Activated CD4-positive, alpha-beta memory T cell treated with anti-CD3 and anti-CD28 coated beads for 36 hours (primary cell): ENCODE data around the gene ACTA1. TPM values are rescaled to one million over a fixed set of nuclear protein-coding genes. Genes with fewer than 3 reads are reported as not detected.
A peak's percentile ranks its signal among the peaks of the same experiment; 100 is the strongest.

ENCODE experiments used
- CTCF ChIA-PET: fragments of 350-600 bp; sonication (Branson Sonifier 250); formaldehyde crosslinking; loops from one replicate; lab custom pipeline; 2021; ENCODE audit warnings: antibody characterized with exemption, inconsistent platforms; lab: Charles Lee
- POLR2A ChIA-PET: fragments of 350-600 bp; sonication (Branson Sonifier 250); formaldehyde crosslinking; loops from one replicate; lab custom pipeline; 2021; ENCODE audit warnings: antibody characterized with exemption; lab: Charles Lee
- DNase-seq: peaks from one replicate; pipeline ENCODE4 v3.0.0-alpha.2; 2020
- H3K27ac Mint-ChIP-seq: one replicate; pipeline ENCODE4 v1.8.0; 2021; ENCODE audit warnings: mixed read lengths
- H3K27me3 Mint-ChIP-seq: one replicate; pipeline ENCODE4 v1.8.0; 2021; ENCODE audit warnings: mixed read lengths
- H3K36me3 Mint-ChIP-seq: one replicate; pipeline ENCODE4 v1.8.0; 2021; ENCODE audit warnings: mixed read lengths
- H3K4me1 Mint-ChIP-seq: one replicate; pipeline ENCODE4 v1.8.0; 2021; ENCODE audit warnings: low read depth, mixed read lengths
- H3K4me3 Mint-ChIP-seq: one replicate; pipeline ENCODE4 v1.8.0; 2021; ENCODE audit warnings: mild to moderate bottlenecking, mixed read lengths
- H3K9me3 Mint-ChIP-seq: one replicate; pipeline ENCODE4 v1.8.0; 2021; ENCODE audit warnings: mixed read lengths
- intact Hi-C: fragments of 100-400 bp; cut with micrococcal nuclease; formaldehyde crosslinking; loops from one replicate; pipeline ENCODE4 v1.15.1; 2023
- total RNA-seq, 2 experiments: library from RNA; stranded (reverse); gene quantifications; one replicate each; pipeline ENCODE4 v1.2.3, GENCODE V29; 2021

The ACTA1 gene
- total RNA-seq, 2 experiments from 2014 or later: not detected

- Mint-ChIP-seq H3K27ac (no peak overlapping the region), H3K9me3 (no peaks in the 10 kb centered on the region), H3K36me3 (peaks cover 52% of the 10 kb centered on the region), H3K4me1 (no peaks in the 10 kb centered on the region), H3K4me3 (no peak overlapping the region), H3K27me3 (no peaks in the 10 kb centered on the region)
- intact Hi-C loops: no loop called here
- CTCF ChIA-PET: no interaction called here
- DNase-seq: no peak
- POLR2A ChIA-PET: no interaction called here
Measured at GRCh38 chr1:229461032-229461668, 27.3 kb upstream of the ACTA1 start.

- Mint-ChIP-seq H3K4me3 (no peak overlapping the region), H3K27me3 (no peaks in the 10 kb centered on the region), H3K9me3 (no peaks in the 10 kb centered on the region), H3K36me3 (peaks cover 47% of the 10 kb centered on the region), H3K27ac (no peak overlapping the region), H3K4me1 (no peaks in the 10 kb centered on the region)
- ChIA-PET POLR2A (no interaction called here), CTCF (interaction anchor here (1.0 kb wide), 1 partner anchor 22 kb away, joined by 4 read pairs; no protein-coding TSS in a partner anchor)
- no peak for DNase-seq
- intact Hi-C loops: no loop called here
Measured at GRCh38 chr1:229459815-229460214, 25.9 kb upstream of the ACTA1 start.

DNA sequence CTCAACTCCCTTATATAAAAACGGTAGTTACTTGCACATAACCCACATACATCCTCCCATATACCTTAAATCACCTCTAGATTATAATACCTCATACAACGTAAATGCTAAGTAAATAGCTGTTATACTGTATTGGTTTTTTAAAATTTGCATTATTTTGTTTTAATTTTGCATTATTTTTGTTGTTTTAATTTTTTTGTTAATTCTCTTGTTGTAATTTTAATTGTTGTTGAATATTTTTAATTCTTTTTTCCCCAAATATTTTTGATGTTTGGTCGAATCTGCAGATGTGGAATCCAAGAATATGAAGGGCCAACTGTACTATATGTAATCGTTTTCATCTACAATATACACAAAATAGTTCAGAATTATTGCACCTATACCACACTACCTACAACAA is 23.5 kb upstream of the ACTA1 start:
- intact Hi-C loops: no loop called here
- no peaks in the 10 kb centered on the region for H3K4me1 Mint-ChIP-seq
- H3K9me3 Mint-ChIP-seq: no peaks in the 10 kb centered on the region
- no peak for DNase-seq
- no peak overlapping the region for H3K27ac Mint-ChIP-seq
- no peak overlapping the region for H3K4me3 Mint-ChIP-seq
- no peaks in the 10 kb centered on the region for H3K27me3 Mint-ChIP-seq
- POLR2A ChIA-PET: no interaction called here
- CTCF ChIA-PET: interaction anchor here (1.0 kb wide), 1 partner anchor 24 kb away, joined by 3 read pairs; no protein-coding TSS in a partner anchor
- H3K36me3 Mint-ChIP-seq: peaks cover 36% of the 10 kb centered on the region

GRCh38 chr1:229456016-229456415 is 22.1 kb upstream of the ACTA1 start:
- POLR2A ChIA-PET: no interaction called here
- no peaks in the 10 kb centered on the region for H3K9me3 Mint-ChIP-seq
- CTCF ChIA-PET: no interaction called here

GRCh38 chr1:229454056-229454455 is 20.2 kb upstream of the ACTA1 start:
- no peaks in the 10 kb centered on the region for H3K4me1 Mint-ChIP-seq
- no peak overlapping the region for H3K4me3 Mint-ChIP-seq
- DNase-seq: no peak
- H3K27ac Mint-ChIP-seq: no peak overlapping the region
- no peaks in the 10 kb centered on the region for H3K9me3 Mint-ChIP-seq
- ChIA-PET POLR2A (no interaction called here), CTCF (no interaction called here)
- H3K36me3 Mint-ChIP-seq: peaks cover 18% of the 10 kb centered on the region
- no peaks in the 10 kb centered on the region for H3K27me3 Mint-ChIP-seq
- intact Hi-C loops: no loop called here

More at GRCh38 chr1:229456016-229456415, 22.1 kb upstream of the ACTA1 start:
- DNase-seq: no peak
- no peaks in the 10 kb centered on the region for H3K4me1 Mint-ChIP-seq
- H3K36me3 Mint-ChIP-seq: peaks cover 29% of the 10 kb centered on the region
- H3K4me3 Mint-ChIP-seq: no peak overlapping the region
- intact Hi-C loops: no loop called here
- no peaks in the 10 kb centered on the region for H3K27me3 Mint-ChIP-seq
- no peak overlapping the region for H3K27ac Mint-ChIP-seq

DNA sequence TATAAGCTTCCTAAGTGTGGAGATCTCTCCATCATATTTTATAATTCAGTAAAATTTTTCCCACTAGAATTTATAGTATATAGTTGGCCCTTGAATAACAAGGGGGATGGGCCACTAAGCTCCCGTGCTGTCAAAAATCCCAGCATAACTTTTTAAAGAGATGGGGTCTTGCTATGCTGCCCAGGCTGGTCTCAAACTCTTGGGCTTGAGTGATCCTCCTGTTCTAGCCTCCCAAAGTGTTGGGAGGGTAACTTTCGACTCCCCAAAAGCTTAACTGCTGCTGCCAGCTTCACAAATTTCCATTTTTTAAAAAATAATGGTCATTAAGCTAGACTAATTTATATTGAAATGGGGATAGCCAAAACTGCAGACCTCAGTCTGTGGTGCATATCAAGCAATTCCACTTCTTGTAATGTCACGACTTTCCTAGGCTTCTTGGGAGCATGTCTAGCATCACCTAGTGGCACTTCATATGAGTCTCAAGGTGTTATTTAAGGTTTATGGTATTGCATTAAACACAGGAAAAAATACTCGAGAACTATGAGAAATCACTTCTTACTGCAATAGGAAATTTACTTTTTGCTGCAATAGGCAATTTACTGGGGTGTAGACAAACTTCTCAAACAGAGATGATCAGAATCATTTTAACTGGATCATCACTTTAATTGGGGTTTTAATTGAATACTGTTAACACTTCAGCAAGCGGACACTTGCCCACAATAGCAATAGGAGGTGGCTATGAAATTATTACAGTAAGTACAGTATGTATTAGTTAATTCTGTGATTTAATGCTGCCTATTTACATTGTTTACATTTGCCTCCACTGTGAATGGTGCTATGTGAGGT is 19.3 kb upstream of the ACTA1 start:
- Mint-ChIP-seq H3K27me3 (no peaks in the 10 kb centered on the region), H3K9me3 (no peaks in the 10 kb centered on the region), H3K36me3 (peaks cover 23% of the 10 kb centered on the region), H3K27ac (no peak overlapping the region), H3K4me1 (no peaks in the 10 kb centered on the region), H3K4me3 (no peak overlapping the region)
- ChIA-PET CTCF (interaction anchor here (0.9 to 2.7 kb wide), 6 partner anchors 11 to 788 kb away, joined by 3 to 15 read pairs (median 4); no protein-coding TSS in a partner anchor), POLR2A (no interaction called here)
- intact Hi-C loops: no loop called here
- no peak for DNase-seq

DNA sequence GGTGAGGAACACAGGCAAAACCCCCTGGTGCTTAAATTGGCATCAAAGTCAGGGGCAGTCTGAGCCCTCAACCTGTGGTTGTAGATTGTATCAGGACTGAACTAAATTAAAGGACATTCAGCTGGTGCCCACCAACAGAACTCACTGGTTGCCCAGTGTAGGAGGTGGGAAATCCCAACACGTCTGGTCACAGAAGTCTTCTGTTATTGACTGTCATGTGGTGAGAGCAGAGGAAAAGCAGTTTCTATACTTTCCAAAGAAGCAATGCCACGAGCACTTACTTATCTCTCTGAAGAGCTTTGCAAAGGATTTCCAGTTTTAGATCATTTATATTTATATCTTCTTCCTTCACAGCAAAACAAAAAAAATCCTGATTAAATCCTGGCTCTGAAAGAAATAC is 15.0 kb upstream of the ACTA1 start:
- no peak overlapping the region for H3K4me3 Mint-ChIP-seq
- no peak for DNase-seq
- H3K4me1 Mint-ChIP-seq: no peaks in the 10 kb centered on the region
- no peaks in the 10 kb centered on the region for H3K9me3 Mint-ChIP-seq
- ChIA-PET POLR2A (no interaction called here), CTCF (no interaction called here)
- H3K27ac Mint-ChIP-seq: no peak overlapping the region
- H3K36me3 Mint-ChIP-seq: peaks cover 26% of the 10 kb centered on the region
- no peaks in the 10 kb centered on the region for H3K27me3 Mint-ChIP-seq
- intact Hi-C loops: loop anchor here (10.0 kb wide), 1 partner anchor 656 kb away; no protein-coding TSS in a partner anchor

DNA sequence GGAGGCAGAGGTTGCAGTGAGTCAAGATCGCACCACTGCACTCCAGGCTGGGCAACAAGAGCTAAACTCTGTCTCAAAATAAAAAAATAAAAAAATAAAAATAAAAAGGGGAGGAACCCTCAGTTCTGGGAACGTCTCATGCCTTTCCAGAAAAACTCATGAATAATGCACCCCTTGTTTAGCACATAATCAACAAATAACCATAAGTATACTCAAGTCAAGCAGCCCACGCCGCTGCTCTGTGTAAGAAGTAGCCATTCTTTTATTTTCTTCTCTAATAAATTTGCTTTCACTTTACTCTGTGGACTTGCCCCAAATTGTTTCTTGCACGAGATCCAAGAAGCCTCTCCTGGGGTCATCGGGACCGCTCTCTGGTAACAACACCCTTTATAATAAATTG is 14.5 kb upstream of the ACTA1 start:
- intact Hi-C loops: loop anchor here (10.0 kb wide), 1 partner anchor 656 kb away; no protein-coding TSS in a partner anchor
- Mint-ChIP-seq H3K4me3 (no peak overlapping the region), H3K4me1 (no peaks in the 10 kb centered on the region), H3K27ac (no peak overlapping the region), H3K9me3 (no peaks in the 10 kb centered on the region), H3K36me3 (peaks cover 26% of the 10 kb centered on the region), H3K27me3 (no peaks in the 10 kb centered on the region)
- ChIA-PET POLR2A (no interaction called here), CTCF (no interaction called here)
- DNase-seq: no peak

GRCh38 chr1:229447809-229448252 is 13.9 kb upstream of the ACTA1 start:
- DNase-seq: no peak
- CTCF ChIA-PET: no interaction called here
- H3K36me3 Mint-ChIP-seq: peaks cover 26% of the 10 kb centered on the region
- no peak overlapping the region for H3K4me3 Mint-ChIP-seq
- H3K27me3 Mint-ChIP-seq: no peaks in the 10 kb centered on the region
- H3K27ac Mint-ChIP-seq: no peak overlapping the region
- H3K9me3 Mint-ChIP-seq: no peaks in the 10 kb centered on the region
- intact Hi-C loops: loop anchor here (10.0 kb wide), 1 partner anchor 657 kb away; no protein-coding TSS in a partner anchor
- POLR2A ChIA-PET: no interaction called here
- H3K4me1 Mint-ChIP-seq: no peaks in the 10 kb centered on the region

GRCh38 chr1:229445828-229446227 is 11.9 kb upstream of the ACTA1 start:
- intact Hi-C loops: loop anchor here (10.0 kb wide), 1 partner anchor 659 kb away; no protein-coding TSS in a partner anchor
- H3K4me1 Mint-ChIP-seq: peaks cover 13% of the 10 kb centered on the region
- H3K4me3 Mint-ChIP-seq: no peak overlapping the region
- no peaks in the 10 kb centered on the region for H3K9me3 Mint-ChIP-seq
- peaks cover 31% of the 10 kb centered on the region for H3K36me3 Mint-ChIP-seq
- DNase-seq: no peak
- ChIA-PET POLR2A (no interaction called here), CTCF (interaction anchor here (1.0 to 1.4 kb wide), 2 partner anchors 96 to 187 kb away, joined by 3 to 7 read pairs; no protein-coding TSS in a partner anchor)
- H3K27me3 Mint-ChIP-seq: no peaks in the 10 kb centered on the region
- H3K27ac Mint-ChIP-seq: no peak overlapping the region

- H3K27me3 Mint-ChIP-seq: peaks cover 17% of the 10 kb centered on the region
- no peak for DNase-seq
Measured at GRCh38 chr1:229440851-229441537, 7.1 kb upstream of the ACTA1 start.

More at GRCh38 chr1:229440851-229441537, 7.1 kb upstream of the ACTA1 start:
- H3K4me3 Mint-ChIP-seq: no peak overlapping the region
- H3K36me3 Mint-ChIP-seq: peaks cover 37% of the 10 kb centered on the region
- intact Hi-C loops: loop anchor here (1.0 to 10.0 kb wide), 10 partner anchors 8 to 664 kb away; partner anchors contain the start of gene NUP133
- CTCF ChIA-PET: interaction anchor here (0.7 to 1.9 kb wide), 11 partner anchors 12 to 221 kb away, joined by 3 to 13 read pairs (median 3); partner anchors contain the start of gene CCSAP
- peak overlapping the region; percentile 56 for H3K27ac Mint-ChIP-seq
- peaks cover 22% of the 10 kb centered on the region for H3K4me1 Mint-ChIP-seq
- no peaks in the 10 kb centered on the region for H3K9me3 Mint-ChIP-seq
- POLR2A ChIA-PET: interaction anchor here (0.9 to 1.7 kb wide), 7 partner anchors 10 to 669 kb away, joined by 3 to 6 read pairs (median 4); partner anchors contain the start of gene NUP133
